HepG2 (cell line): ENCODE data around the gene LYPD6. TPM values are rescaled to one million over a fixed set of nuclear protein-coding genes. Genes with fewer than 3 reads are reported as not detected.

Experiments
- BORCS8-MEF2B ChIP-seq: sonication (generic); formaldehyde crosslinking; IDR thresholded peaks from 2 replicates; pipeline ENCODE4 v1.8.0; 2022; ENCODE audit warnings: mild to moderate bottlenecking, missing genetic modification reagents
- CBX2 ChIP-seq, 2 experiments: fragments of 200-600 bp in 1 of 2; sonication (generic); formaldehyde crosslinking in 1 of 2; IDR thresholded peaks; 2 replicates each; pipeline versions ENCODE4 v1.7.0 to v1.8.1; 2018 to 2022; ENCODE audit warnings: low read depth in 2 of 2, low read length in 1 of 2, mild to moderate bottlenecking in 1 of 2, missing genetic modification reagents in 1 of 2
- ELF3 ChIP-seq: IDR thresholded peaks from 2 replicates; pipeline ENCODE4 v1.6.1; 2016; ENCODE audit warnings: missing genetic modification reagents, missing compliant biosample characterization
- FOXK1 ChIP-seq: sonication (generic); formaldehyde crosslinking; IDR thresholded peaks from 2 replicates; pipeline ENCODE4 v1.4.0; 2020; ENCODE audit warnings: low read depth, missing genetic modification reagents, borderline replicate concordance
- FOXO4 ChIP-seq: sonication (generic); formaldehyde crosslinking; conservative IDR thresholded peaks from 2 replicates; pipeline ENCODE4 v1.8.1; 2023; ENCODE audit warnings: missing genetic modification reagents
- GMEB2 ChIP-seq: IDR thresholded peaks from 2 replicates; pipeline ENCODE4 v1.6.1; 2016; ENCODE audit warnings: missing biosample characterization, missing genetic modification reagents, low read depth
- HOXA5 ChIP-seq: sonication (generic); formaldehyde crosslinking; IDR thresholded peaks from 2 replicates; pipeline ENCODE4 v1.4.0; 2020; ENCODE audit warnings: missing genetic modification reagents
- MAFK ChIP-seq, 2 experiments: IDR thresholded peaks in 1 of 2; conservative IDR thresholded peaks in 1 of 2; 2 replicates each; pipeline ENCODE4 v1.6.1; 2011; ENCODE audit warnings: improper control_type of control experiment in 2 of 2, low read length in 2 of 2
- NR2F2 ChIP-seq: IDR thresholded peaks from 2 replicates; pipeline ENCODE4 v1.6.1; 2012; ENCODE audit warnings: low read depth, inconsistent platforms, borderline replicate concordance
- RARA ChIP-seq: IDR thresholded peaks from 2 replicates; pipeline ENCODE4 v1.6.1; 2016; ENCODE audit warnings: missing genetic modification reagents, missing compliant biosample characterization
- RFXANK ChIP-seq: IDR thresholded peaks from 2 replicates; pipeline ENCODE4 v1.6.1; 2016
- ZBTB33 ChIP-seq: sonication (generic); formaldehyde crosslinking; IDR thresholded peaks from 2 replicates; pipeline ENCODE4 v1.4.0; 2020; ENCODE audit warnings: missing genetic modification reagents
- ZBTB38 ChIP-seq: sonication (generic); formaldehyde crosslinking; IDR thresholded peaks from 2 replicates; pipeline ENCODE4 v1.5.1; 2020; ENCODE audit warnings: mild to moderate bottlenecking, missing genetic modification reagents
- ZBTB8A ChIP-seq: sonication (generic); formaldehyde crosslinking; IDR thresholded peaks from 2 replicates; pipeline ENCODE4 v1.4.0; 2020; ENCODE audit warnings: mild to moderate bottlenecking, low read depth, missing genetic modification reagents, borderline replicate concordance
- ZFP36L2 ChIP-seq: sonication (generic); formaldehyde crosslinking; IDR thresholded peaks from 2 replicates; pipeline ENCODE4 v1.4.0; 2020; ENCODE audit warnings: missing genetic modification reagents
- ZMYM3 ChIP-seq: sonication (generic); formaldehyde crosslinking; IDR thresholded peaks from 2 replicates; pipeline ENCODE4 v1.5.1; 2020; ENCODE audit warnings: mild to moderate bottlenecking, missing genetic modification reagents
- ZNF276 ChIP-seq: sonication (generic); formaldehyde crosslinking; IDR thresholded peaks from 2 replicates; pipeline ENCODE4 v1.4.0; 2020; ENCODE audit warnings: mild to moderate bottlenecking, low read depth, missing genetic modification reagents
- ZNF414 ChIP-seq: sonication (generic); formaldehyde crosslinking; IDR thresholded peaks from 2 replicates; pipeline ENCODE4 v1.5.0; 2020; ENCODE audit warnings: missing genetic modification reagents
- ZNF619 ChIP-seq: sonication (generic); formaldehyde crosslinking; IDR thresholded peaks from 2 replicates; pipeline ENCODE4 v1.4.0; 2020; ENCODE audit warnings: mild to moderate bottlenecking, missing genetic modification reagents
- ZNF773 ChIP-seq: sonication (generic); formaldehyde crosslinking; IDR thresholded peaks from 2 replicates; pipeline ENCODE4 v1.4.0; 2020; ENCODE audit warnings: missing genetic modification reagents, borderline replicate concordance
- ZNF788 ChIP-seq: sonication (generic); formaldehyde crosslinking; IDR thresholded peaks from 2 replicates; pipeline ENCODE4 v1.5.0; 2020; ENCODE audit warnings: mild to moderate bottlenecking, missing genetic modification reagents, borderline replicate concordance
- ZNF83 ChIP-seq: sonication (generic); formaldehyde crosslinking; IDR thresholded peaks from 2 replicates; pipeline ENCODE4 v1.4.0; 2020; ENCODE audit warnings: missing genetic modification reagents, mild to moderate bottlenecking, borderline replicate concordance
- polyA plus RNA-seq, 8 experiments: library from polyadenylated mRNA; depleted of rRNA in 3 of 8; stranded (reverse) in 7 of 8; unstranded in 1 of 8; fragments of >200 nt; fragmentation: Illumina TruSeq in 4 of 8; extraction: Trizol in 4 of 8; gene quantifications; 2 replicates each; pipeline versions ENCODE4 v1.2.1 to v1.2.3, GENCODE V29; 2011 to 2016; ENCODE audit warnings: low read depth in 4 of 8, missing spikeins in 1 of 8, mixed read lengths in 1 of 8; ENCODE audit not compliant: insufficient read depth in 1 of 8
- total RNA-seq, 5 experiments: library from RNA; depleted of rRNA; stranded (reverse); fragments of >200 nt; fragmentation: Illumina TruSeq; extraction: Trizol; gene quantifications; 2 replicates each; pipeline ENCODE4 v1.2.3, GENCODE V29; 2016; ENCODE audit warnings: low read depth in 1 of 5

LYPD6 gene
- total and polyA plus RNA-seq, 2 of the 13 experiments (the other 11 are each of a cell fraction or from before 2014, with no cell fraction given), result 0.01 to 0.07 TPM

- TF ChIP-seq ZNF276 (CRISPR knock-in tag), result no peak
- no peak for TF ChIP-seq ZBTB8A (CRISPR knock-in tag)
- TF ChIP-seq RFXANK (CRISPR knock-in tag), result no peak
- TF ChIP-seq ZNF773 (CRISPR knock-in tag), result 0 out of 2 replicates have a peak, but pooled peaks have one; percentile 20
- no peak for TF ChIP-seq NR2F2
- no peak for TF ChIP-seq ZBTB33 (CRISPR knock-in tag)
- TF ChIP-seq ZBTB38 (CRISPR knock-in tag), result no peak
- TF ChIP-seq ZNF788 (CRISPR knock-in tag), result peak; percentile 40; the same call in 1 of the 2 replicates
- no peak for TF ChIP-seq MAFK (conservative IDR thresholded peaks at IDR 0.05 in 1 of 2, IDR thresholded peaks at IDR 0.05 in 1 of 2; ENCODE audit: low read length in 2 of 2)
- TF ChIP-seq BORCS8-MEF2B, result no peak
- TF ChIP-seq FOXO4 (CRISPR knock-in tag), result no peak
- TF ChIP-seq RARA, result no peak
- no peak for TF ChIP-seq GMEB2 (CRISPR knock-in tag)
- no peak for TF ChIP-seq CBX2 (IDR thresholded peaks at IDR 0.05; ENCODE audit: low read depth, low read length)
- no peak for TF ChIP-seq CBX2 (CRISPR knock-in tag; IDR thresholded peaks at IDR 0.05; ENCODE audit: low read depth)
- TF ChIP-seq ZNF619 (CRISPR knock-in tag), result no peak
- no peak for TF ChIP-seq HOXA5 (CRISPR knock-in tag)
- TF ChIP-seq ZNF83, result no peak
- TF ChIP-seq FOXK1 (CRISPR knock-in tag), result no peak
- no peak for TF ChIP-seq ELF3 (CRISPR knock-in tag)
- no peak for TF ChIP-seq ZFP36L2 (CRISPR knock-in tag)
- no peak for TF ChIP-seq ZNF414 (CRISPR knock-in tag)
- TF ChIP-seq ZMYM3 (CRISPR knock-in tag), result no peak
Measured at GRCh38 chr2:149330127-149331022, at the start of gene LYPD6 (continued).
